Hippocampal formation (tissue), 2 donors: ENCODE measurements around the gene NUDT21.
"Not testable (repeated sequence)": the region's sequence is repeated elsewhere in the genome, so short reads cannot be mapped to it uniquely, and the experiment has no call there.

Experiments
- DNase-seq, 2 donors: peaks; one replicate each; lab custom pipeline; 2025; lab: John Stamatoyannopoulos, UW

NUDT21 gene

GRCh38 chr16:56450986-56451752, at the start of gene NUDT21, which contains the start of gene OGFOD1:
Gene NUDT21 (minus strand): TSS chr16:56451332. CDS start chr16:56451202, 130 bp downstream.
Gene OGFOD1 (plus strand): TSS chr16:56451554. CDS start chr16:56451613, 59 bp downstream.
- DNase-seq = peak; percentile 95 to 99

DNA sequence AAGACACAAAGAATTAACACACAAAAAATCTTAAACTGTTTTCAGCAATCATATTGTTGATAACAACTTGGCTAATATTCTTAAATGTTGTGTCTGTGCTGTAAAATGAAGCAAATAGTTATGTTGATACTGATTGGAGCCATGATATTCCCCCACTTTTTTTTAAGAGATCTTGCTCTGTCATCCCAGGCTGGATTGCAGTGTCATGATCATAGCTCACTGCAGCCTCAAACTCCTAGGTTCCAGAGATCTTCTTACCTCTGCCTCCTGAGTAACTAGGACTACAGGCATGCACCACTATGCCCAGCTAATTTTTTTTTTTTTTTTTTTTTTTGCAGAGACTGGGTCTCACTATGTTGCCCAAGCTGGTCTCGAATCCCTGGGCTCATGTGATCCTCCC, 42.7 kb upstream of the NUDT21 start:
- no peak for DNase-seq

DNA sequence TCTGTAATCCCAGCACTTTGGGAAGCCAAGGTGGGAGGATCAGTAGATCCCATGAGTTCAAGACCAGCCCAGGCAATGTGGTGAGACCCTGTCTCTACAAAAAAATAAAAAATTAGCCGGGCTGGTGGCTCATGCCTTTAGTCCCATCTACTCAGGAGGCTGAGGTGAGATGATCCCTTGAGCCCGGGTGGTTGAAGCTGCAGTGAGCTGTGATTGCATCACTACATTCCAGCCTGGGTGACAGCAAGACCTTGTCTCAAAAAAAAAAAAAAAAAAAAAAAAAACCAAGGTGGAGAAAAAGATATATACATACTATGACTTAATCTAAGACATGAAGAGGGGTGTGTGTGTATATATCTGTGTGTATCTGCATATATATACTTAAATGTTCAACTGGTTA, 42.0 kb upstream of the NUDT21 start:
- no peak for DNase-seq

DNA sequence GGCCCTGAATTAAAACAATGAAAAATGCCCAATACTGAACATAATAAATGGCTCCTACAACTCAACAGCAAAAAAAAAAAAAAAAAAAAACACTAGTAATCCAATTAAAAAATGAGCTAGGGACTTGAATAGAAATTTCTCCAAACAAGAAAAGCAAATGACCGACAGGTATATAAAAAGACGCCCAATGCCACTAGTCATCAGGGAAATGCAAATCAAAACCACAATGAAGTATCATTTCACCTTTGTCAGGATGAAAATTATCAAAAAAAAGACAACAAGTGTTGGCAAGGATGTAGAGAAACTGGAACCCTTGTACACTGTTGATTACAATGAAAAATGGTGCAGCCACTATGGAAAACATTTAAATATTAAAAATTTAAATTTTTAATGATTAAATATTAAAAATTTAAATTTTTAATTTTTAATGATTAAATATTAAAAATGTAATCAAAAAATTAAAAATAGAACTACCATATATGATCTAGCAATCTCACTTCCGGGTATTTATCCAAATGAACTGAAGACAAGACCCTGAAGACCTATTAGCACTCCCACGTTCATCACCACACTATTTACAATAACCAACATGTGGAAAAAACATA, 40.6 kb upstream of the NUDT21 start:
- no peak for DNase-seq

DNA sequence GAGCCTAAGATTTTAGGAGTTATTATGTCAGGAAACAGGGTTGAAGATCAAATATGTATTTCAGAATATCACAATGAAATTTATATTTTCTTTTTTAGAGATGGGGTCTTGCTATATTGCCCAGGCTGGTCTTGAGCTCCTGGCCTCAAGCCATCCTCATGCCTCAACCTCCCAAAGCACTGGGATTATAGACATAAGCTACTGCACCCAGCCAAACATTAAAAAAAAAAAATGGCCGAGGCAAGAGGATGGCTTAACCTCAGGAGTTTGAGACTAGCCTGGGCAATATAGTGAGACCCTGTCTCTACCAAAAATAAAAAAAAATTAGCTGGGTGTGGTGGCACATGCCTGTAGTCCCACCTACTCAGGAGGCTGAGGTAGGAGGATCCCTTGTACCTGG, 37.7 kb upstream of the NUDT21 start:
- not testable (repeated sequence) for DNase-seq

- peak; percentile 56 to 80 for DNase-seq
Observed at GRCh38 chr16:56488035-56488434, 36.9 kb upstream of the NUDT21 start.

DNA sequence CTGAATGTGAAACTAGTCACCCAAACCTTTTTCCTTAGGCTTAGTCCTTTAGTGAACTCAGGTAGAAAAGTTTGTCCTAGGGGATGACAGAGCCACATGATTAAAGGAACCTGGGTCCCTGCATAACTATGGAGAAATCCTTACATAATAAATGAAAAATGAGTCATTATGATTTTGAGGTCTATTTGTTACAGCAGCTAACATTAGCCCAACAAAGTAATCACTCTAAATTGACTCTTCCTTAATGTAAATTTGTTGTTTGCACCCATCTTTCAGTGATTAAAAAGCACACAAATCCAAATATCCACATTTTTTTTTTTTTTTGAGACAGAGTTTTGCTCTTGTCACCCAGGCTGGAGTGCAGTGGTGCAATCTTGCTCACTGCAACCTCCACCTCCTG, 32.3 kb upstream of the NUDT21 start:
- DNase-seq = no peak

- DNase-seq = no peak
Observed at GRCh38 chr16:56482683-56483236, 31.6 kb upstream of the NUDT21 start.

GRCh38 chr16:56481468-56482122, 30.5 kb upstream of the NUDT21 start:
- no peak for DNase-seq

DNA sequence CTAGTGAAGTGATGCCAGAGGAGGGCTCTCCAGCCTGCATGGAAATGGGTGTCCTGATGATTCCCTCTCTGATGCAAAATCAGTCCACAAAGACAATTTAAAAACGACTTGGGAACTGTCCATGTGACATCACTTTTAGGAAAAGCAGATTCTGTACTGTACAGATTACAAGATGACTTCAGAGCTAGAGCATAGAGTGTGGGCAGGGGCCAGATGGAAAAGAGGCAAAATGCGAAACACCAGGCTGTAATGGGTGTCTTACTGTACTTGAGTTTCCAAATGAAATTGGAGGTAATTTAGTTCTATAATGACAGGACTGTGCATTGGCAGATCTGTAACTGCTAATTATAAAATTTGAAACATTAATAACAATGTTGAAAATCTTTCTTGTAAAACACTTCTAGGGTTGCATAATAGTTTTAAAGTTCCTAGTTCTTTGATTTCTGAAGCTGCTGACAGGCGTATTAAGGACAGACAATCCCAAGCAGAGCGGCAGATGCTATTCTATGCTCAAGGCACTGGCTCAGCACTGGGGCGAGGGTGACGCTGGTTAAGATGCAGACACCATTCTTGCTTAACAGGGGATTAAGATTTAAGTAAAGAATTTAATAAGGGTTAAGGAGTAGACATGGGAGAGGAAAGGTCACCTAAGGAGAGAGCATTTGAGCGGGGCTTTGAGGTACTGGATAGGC, 29.8 kb upstream of the NUDT21 start:
- DNase-seq = peak in 1 of 2 donors; percentile 11

DNA sequence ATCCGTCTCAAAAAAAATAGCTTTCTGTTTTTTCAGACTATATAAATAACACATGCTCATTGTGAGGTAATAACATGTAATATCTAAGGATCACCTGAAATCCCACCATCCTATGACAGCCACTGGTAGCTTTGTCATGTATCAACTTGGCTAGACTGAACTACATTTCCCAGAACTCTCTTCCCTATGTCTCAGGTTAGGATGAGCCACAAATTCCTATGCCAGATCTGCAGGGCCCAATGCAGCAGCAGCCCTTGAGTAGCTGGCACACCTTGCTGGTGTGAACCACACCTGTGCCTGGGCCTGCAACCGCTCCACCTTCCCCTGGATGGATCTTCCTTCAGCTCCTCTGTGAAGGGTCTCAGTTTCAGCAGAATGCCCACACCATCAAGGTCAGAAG, 28.3 kb upstream of the NUDT21 start:
- no peak for DNase-seq

- no peak for DNase-seq
Observed at GRCh38 chr16:56478281-56479049, 27.3 kb upstream of the NUDT21 start.

DNA sequence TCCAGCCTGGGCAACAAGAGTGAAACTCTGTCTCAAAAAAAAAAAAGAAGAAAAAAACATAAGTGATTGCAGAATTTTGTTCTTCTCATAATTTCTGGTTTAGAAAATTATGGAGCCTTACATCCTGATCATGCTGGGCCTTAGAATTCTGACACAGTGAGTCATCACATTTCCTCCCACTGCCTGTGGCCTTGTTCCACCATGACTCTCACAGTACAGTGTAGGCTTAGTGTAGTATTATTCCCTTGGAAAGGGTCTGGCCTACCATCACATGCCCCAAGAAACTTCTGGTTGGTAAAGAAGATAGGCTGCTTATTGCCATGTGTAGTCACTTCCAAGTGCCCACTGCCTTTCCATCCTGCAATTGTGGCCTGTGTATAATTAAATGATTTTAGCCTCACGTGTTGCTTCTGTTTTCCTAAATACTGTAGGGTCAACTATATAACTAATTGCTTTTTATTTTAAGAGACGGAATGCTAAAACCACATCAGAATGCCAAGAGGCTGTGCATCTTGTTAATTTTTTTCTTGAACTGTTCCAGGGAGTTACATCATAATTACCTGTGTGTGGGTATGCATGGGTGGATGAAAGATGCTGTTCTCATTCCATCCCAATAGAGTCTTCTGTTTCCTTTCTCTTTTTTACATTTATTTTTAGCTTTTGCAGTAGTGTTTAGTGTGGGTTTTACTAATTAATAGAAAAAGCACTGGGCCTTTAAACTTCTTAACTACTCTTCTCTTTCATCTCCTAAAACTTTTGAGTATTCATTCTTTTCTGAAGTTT, 26.2 kb upstream of the NUDT21 start:
- no peak for DNase-seq

DNA sequence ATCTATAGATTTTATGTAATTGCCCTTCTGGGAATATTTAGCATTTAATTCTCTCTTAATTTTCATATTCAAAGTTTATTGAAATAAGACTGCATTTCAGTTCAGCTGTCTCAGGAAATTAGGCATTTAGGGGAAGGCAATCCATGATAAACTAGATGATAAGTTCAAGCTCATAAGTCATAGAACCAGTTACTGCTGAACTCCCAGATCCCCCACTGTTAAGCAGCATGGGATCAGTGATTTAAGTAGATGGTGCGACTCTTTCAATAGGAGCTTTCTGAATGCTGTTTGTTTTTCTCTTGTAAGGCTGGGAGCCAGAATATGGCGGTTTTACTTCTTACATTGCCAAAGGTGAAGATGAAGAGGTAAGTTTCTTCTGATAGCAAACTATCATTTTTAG, 24.1 kb upstream of the NUDT21 start:
- no peak for DNase-seq

- no peak for DNase-seq
Observed at GRCh38 chr16:56470666-56471065, 19.5 kb upstream of the NUDT21 start.

DNA sequence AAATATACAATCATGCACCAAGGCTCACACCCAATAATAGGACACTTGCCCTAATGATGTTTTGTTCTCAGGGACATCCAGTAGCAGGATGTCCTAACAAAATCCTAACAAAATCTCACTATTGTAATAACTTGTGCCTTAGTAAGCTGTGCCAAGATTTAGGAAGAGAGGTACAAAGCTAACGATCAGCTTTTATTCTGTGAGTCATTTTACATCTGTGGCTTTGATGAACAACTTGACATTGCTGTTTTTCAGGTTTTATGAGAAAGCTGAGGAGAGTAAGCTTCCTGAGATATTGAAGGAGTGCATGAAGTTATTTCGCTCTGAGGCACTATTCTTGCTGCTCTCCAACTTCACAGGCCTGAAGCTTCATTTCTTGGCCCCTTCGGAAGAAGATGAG, 19.1 kb upstream of the NUDT21 start:
- no peak for DNase-seq

- DNase-seq = no peak
Observed at GRCh38 chr16:56469748-56470147, 18.6 kb upstream of the NUDT21 start.

- no peak for DNase-seq
Observed at GRCh38 chr16:56468800-56469199, 17.7 kb upstream of the NUDT21 start.

DNA sequence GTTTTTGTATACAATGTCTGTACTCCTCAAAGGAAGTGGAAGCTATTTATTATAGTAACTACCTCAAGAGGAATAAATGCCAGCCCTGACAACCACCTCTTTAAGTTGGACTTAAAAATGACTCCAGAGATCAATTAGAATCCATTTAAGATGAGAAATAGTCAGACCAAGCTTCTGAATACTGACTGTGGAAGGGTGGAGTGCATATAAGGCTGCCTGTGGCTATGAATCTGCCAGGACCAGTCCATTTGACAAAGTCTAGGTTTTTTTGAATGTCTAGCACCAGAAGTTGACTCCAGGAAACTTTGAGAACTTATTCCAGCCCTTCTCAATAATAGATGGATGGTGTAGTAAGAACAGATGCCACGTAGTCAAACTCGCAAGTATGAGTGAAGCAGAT, 15.2 kb upstream of the NUDT21 start:
- DNase-seq = no peak

- DNase-seq = no peak
Observed at GRCh38 chr16:56463153-56463552, 12.0 kb upstream of the NUDT21 start.
